HG02884 (cell line): Measurements from ENCODE around the gene HAUS5.

Experiments used
- ATAC-seq: cut with Tn5 transposase; IDR thresholded peaks from one replicate; pipeline ENCODE4 v1.9.1; 2021; ENCODE audit warnings: mild to moderate bottlenecking, moderate library complexity; ENCODE audit not compliant: unreplicated experiment

The HAUS5 gene

GRCh38 chr19:35666251-35666913, 53.8 kb downstream of the HAUS5 start, which contains the start of gene UPK1A:
TSS of gene UPK1A (plus strand) at chr19:35666517. CDS start at chr19:35666813, 296 bp downstream.
- ATAC-seq: no peak

- no peak for ATAC-seq
These were observed 57.0 kb downstream of the HAUS5 start for GRCh38 chr19:35669566-35669965.

- no peak for ATAC-seq
These were observed 57.4 kb downstream of the HAUS5 start for GRCh38 chr19:35669974-35670373.

- ATAC-seq: no peak
These were observed 58.2 kb downstream of the HAUS5 start for GRCh38 chr19:35670686-35671085.

GRCh38 chr19:35671818-35672217, 59.3 kb downstream of the HAUS5 start:
- no peak for ATAC-seq

GRCh38 chr19:35673121-35673804, 60.7 kb downstream of the HAUS5 start:
- ATAC-seq: no peak
